ENCODE measurements around the gene SEMA4B.
A peak's percentile ranks its signal among the peaks of the same experiment; 100 is the strongest.
"Not testable (repeated sequence)": the region's sequence is repeated elsewhere in the genome, so short reads cannot be mapped to it uniquely, and the experiment has no call there.

The SEMA4B gene

DNA sequence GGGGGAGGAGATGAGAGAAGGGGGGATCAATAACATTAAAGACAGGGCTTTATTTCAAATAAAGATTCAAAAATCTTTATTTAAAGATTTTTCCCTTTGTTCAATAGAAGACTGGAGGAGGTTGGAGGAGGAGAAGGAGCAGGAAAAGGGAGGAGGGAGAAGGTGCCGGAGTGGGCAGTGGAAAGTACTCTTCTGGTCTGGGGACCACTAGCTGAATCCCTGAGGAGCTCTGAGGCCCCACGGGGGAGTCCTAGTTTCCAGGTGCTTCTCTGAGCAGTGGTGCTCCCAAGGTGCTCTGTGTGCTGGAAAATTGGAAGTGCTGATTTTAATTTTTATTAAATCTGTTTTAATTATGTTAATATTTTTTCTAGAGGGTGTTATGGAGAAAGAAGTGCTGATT, 19.4 kb upstream of the SEMA4B start:
- no peak for DNase-seq (ENCODE audit: low spot score)

DNA sequence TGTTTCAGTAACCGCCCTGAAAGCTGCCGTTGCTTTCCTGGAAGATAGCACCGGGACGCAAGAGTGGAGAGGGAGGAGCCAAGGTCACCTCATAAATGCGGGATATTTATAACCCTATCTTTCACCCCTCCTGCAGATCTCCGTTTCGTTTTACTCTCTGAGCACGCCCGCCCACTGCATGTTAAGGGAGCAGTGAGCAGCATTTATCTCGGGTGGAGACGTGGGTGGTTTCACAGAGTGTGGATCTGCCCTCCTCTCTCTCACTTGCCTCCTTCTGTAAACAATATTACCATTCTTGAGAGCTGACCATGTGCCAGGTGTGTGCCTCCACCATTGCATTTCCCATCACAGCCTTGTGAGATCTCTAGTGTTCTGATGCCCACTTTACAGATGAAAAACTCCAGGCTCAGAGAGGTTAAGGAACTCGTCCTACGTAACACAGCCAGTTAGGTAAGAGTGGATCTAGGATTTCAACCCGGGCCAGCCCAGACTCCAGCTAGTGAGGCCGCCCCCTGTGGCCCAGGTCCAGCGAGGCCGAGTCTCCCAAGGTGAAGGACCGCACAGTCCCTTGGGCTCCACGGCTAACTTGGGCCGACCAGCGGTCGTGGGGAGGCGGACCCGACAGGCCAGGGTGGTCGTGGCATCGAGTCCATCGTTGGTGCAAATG, 16.9 kb upstream of the SEMA4B start:
- no peak for DNase-seq (ENCODE audit: low spot score)

- DNase-seq (ENCODE audit: low spot score) = peak; percentile 59
Measured at GRCh38 chr15:90184786-90185704, 16.1 kb upstream of the SEMA4B start.

GRCh38 chr15:90187257-90187868, 13.8 kb upstream of the SEMA4B start:
- no peak for DNase-seq (ENCODE audit: low spot score)

DNA sequence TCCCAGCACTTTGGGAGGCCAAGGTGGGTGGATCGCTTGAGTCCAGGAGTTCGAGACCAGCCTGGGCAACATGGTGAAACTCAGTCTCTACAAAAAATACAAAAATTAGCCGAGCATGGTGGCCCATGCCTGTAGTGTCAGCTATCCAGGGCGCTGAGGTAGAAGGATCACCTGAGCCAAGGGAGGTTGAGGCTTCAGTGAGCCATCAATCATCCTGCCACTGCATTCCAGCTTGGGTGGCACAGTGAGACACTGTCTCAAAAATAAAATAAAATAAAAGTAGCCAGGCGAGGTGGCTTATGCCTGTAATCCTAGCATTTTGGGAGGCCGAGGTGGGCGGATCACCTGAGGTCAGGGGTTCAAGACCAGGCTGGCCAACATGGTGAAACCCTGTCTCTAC, 13.1 kb upstream of the SEMA4B start:
- not testable (repeated sequence) for DNase-seq (ENCODE audit: low spot score)

- no peak for DNase-seq (ENCODE audit: low spot score)
Measured at GRCh38 chr15:90188914-90189748, 12.0 kb upstream of the SEMA4B start.

- no peak for DNase-seq (ENCODE audit: low spot score)
Measured at GRCh38 chr15:90189781-90190467, 11.2 kb upstream of the SEMA4B start.

DNA sequence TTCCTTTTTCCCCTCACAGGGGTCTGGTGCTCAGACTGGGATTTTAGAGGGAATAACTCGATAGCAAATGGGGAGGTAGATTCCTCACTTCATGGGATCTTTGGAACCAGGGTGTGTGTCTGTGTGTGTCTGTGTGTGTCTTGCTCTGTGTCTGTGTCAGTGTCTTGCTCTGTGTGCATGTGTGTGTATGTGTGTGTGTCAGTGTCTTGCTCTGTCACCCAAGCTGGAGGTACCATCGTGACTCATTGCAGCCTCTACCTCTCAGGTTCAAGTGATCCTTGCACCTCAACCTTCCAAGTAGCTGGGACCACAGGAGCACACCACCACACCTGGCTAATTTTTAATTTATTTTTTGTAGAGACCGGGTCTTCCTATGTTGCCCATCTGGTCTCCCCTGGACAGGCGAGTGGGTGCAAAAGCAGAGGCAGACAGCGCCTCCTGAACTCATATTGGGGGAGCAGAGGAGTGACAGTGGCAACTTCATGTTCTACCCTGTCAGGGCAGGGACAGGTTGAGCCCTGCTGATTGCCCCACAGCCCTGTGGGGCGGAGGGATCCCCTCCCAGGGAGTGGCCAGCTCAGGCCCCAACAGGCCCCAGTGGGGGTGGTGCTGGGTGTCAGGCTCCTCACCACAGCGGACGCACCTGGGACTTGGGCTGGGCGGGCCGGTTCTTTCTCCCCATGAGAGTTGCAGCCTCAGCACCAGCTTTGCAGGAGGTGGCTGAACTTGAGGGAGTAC, 10.4 kb upstream of the SEMA4B start:
- DNase-seq (ENCODE audit: low spot score) = no peak

- DNase-seq (ENCODE audit: low spot score) = no peak
Measured at GRCh38 chr15:90191344-90191687, 9.8 kb upstream of the SEMA4B start.

GRCh38 chr15:90191794-90192509, 9.2 kb upstream of the SEMA4B start:
- peak; percentile 37 for DNase-seq (ENCODE audit: low spot score)

DNA sequence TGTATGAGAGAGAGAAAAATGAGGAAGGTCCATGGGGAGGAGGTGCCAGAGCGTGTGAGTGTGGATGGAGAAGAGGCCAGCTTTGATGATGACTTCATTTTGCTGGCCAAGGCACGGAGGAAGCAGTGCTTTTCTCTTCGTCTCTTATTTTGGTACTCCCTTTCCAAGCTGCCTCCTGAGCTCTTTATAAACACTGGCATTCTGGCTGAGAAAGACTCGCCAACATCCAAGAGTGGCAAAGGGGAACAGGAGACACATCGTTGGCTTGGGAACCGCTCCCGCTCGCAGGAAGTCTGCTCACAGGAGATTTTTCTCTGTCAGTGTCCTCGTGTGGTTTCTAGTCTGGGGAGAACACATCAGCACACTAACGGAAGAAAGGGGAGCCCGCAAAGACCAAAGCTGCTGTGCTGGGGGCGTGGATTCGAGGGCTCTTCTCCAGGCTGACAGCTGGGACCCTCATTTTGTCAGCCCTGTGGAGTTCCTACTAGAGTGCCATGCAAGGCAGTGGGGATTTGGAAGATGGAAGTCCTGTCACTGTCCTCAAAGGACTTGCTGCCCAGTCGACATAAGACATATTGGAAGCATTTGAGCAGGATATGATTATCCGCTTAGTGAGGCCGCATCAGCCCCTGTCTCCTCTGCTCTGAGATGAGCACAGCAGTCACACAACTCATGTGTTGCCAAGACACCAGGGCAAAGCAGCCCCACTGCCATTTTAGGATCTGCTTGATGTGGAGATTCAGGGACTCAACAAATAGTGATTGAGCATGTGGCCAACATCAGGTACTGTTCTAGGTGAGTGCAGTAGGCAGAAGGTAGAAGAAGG, 8.0 kb upstream of the SEMA4B start:
- no peak for DNase-seq (ENCODE audit: low spot score)

DNA sequence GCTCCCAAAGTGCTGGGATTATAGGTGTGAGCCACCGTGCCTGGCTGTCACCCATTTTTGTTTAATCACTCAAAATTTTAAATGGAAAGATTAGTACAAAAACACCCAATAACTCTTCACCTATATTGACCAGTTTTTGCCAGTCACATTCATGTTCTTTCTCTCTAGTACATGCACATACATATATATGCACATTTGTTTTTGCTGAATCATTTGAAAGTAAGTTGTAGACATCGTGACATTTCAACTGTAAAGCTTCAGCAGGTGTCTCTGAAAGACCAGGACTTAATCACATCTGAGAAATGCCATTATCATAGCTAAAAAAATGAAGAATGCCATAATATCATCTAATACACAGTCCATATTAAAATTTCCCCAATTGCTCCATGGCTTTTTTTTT, 6.5 kb upstream of the SEMA4B start:
- DNase-seq (ENCODE audit: low spot score) = no peak

DNA sequence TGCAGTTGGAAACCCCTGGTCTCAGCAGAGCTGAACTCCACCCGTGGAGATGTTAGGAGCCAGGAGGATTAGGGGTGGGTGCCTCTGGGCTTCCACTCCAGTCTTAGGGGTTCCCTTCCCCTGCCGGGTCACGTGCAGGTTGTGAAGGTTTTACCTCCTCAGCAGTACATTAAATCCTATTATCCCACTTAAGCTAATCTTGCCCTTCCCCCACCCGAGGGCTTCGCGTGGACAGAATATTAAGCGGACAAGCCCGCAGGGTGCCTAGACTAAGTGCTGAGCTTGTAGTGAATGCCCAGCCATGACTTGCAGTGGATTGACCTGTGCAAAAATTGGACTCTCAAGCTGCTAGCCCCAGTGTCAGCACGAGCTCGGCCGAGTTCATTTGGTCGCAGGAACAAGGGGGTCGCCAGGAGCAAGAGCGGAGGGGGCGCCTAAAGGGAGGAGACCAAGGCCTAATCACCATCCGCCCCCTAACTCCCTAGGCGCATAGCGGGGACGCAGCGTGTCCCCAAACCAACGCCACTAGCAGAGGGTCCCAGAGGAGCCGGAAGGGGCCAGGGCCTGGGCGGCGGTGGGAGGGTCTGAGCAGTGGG, 498 bp upstream of the SEMA4B start:
- peak; percentile 27 for DNase-seq (ENCODE audit: low spot score)

DNA sequence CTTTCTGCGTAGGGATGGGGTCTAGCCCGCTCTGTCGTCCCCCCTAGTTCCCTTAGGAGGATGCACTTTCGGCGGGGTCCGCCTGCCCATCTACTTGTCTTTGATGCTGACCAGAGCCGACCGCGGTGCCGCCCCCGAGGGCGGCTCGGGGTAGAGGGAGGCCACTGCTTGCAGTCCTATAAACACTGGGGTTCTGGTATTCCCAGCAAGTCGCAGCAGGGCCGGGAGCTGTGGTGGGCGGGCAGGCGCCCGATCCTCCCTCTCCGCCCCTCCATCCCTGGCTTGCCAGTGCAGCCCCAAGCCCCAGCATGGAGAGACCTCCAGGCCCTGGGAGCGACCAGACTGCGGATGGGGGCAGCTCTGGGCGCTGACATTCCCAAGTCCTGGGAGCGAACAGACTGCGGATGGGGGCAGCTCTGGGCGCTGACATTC, 830 bp downstream of the SEMA4B start:
- DNase-seq (ENCODE audit: low spot score) = peak; percentile 43

GRCh38 chr15:90202929-90203328, 1.8 kb downstream of the SEMA4B start:
- DNase-seq (ENCODE audit: low spot score) = no peak

GRCh38 chr15:90203473-90203872, 2.3 kb downstream of the SEMA4B start:
- no peak for DNase-seq (ENCODE audit: low spot score)

DNA sequence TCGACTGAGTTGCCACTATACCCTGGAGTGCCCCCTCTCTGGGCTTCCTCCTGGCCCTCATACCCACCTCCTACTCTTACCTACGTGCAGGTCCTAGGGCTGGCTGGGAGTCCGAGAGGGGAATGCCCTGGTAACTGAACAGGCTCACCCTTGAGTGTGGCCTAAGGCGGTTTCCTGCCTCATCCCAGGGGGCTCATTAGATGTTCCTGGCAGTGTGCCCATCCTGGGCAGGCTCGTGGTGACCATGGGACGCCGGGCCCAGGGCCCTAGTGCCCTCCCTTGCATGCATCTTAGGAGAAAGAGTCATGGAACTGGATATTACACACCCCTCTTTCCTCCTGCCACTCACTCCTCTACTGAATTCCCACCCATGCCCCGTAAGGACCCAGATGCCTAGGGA, 2.8 kb downstream of the SEMA4B start:
- DNase-seq (ENCODE audit: low spot score) = no peak
